H1 (cell line): Measurements from ENCODE around the gene CARD11. TPM values are rescaled to one million over a fixed set of nuclear protein-coding genes. Genes with fewer than 3 reads are reported as not detected.

Source experiments
- CTCF ChIA-PET: fragments of 300-600 bp; sonication (Branson Sonifier 250); formaldehyde crosslinking; loops from one replicate; lab custom pipeline; 2021; ENCODE audit not compliant: partially characterized antibody; lab: Charles Lee
- POLR2A ChIA-PET: fragments of 300-600 bp; sonication (Branson Sonifier 250); formaldehyde crosslinking; loops from one replicate; lab custom pipeline; 2021; ENCODE audit warnings: inconsistent platforms; ENCODE audit not compliant: partially characterized antibody; lab: Charles Lee
- DNase-seq, 2 experiments: peaks; one replicate each; pipeline versions ENCODE4 v3.0.0 to v3.0.0-alpha.2; 2010 to 2022; ENCODE audit warnings: low spot score in 2 of 2, low read depth in 1 of 2, mixed read lengths in 1 of 2
- FAIRE-seq: peaks from 2 replicates; lab custom pipeline; 2011; peaks lifted over from hg19 to GRCh38; lab: Jason Lieb, UNC
- H2AFZ ChIP-seq: 2 replicates; pipeline ENCODE4 v1.8.1; 2012; ENCODE audit warnings: low read length, inconsistent platforms
- H2AK5ac ChIP-seq: 2 replicates; pipeline ENCODE4 v1.6.1; 2013; ENCODE audit warnings: low read depth, low read length
- H2BK120ac ChIP-seq: replicated peaks from 2 replicates; pipeline ENCODE3; 2013; ENCODE audit warnings: low read depth, low read length, inconsistent platforms
- H2BK12ac ChIP-seq: 2 replicates; pipeline ENCODE4 v1.6.1; 2013; ENCODE audit warnings: low read depth, low read length
- H2BK15ac ChIP-seq: 2 replicates; pipeline ENCODE4 v1.6.1; 2013; ENCODE audit warnings: low read length
- H2BK20ac ChIP-seq: 2 replicates; pipeline ENCODE4 v1.6.1; 2013; ENCODE audit warnings: low read length
- H2BK5ac ChIP-seq: 2 replicates; pipeline ENCODE4 v1.6.1; 2013; ENCODE audit warnings: low read depth, low read length
- H3K14ac ChIP-seq: 2 replicates; pipeline ENCODE4 v1.6.1; 2013; ENCODE audit warnings: inconsistent platforms; ENCODE audit not compliant: insufficient read length
- H3K18ac ChIP-seq: 2 replicates; pipeline ENCODE4 v1.6.1; 2013; ENCODE audit warnings: low read length; ENCODE audit errors: extremely low read depth
- H3K23ac ChIP-seq: 2 replicates; pipeline ENCODE4 v1.6.1; 2013; ENCODE audit warnings: inconsistent platforms; ENCODE audit not compliant: insufficient read length
- H3K23me2 ChIP-seq: 2 replicates; pipeline ENCODE4 v1.6.1; 2013; ENCODE audit warnings: low read depth, low read length
- H3K27ac ChIP-seq: 2 replicates; pipeline ENCODE4 v1.6.1; 2011; ENCODE audit warnings: low read depth, low read length, inconsistent platforms
- H3K27me3 ChIP-seq, 4 experiments: replicated peaks in 1 of 4; 1 replicate in 1 of 4; 2 replicates in 3 of 4; pipeline versions ENCODE4 v1.6.1 to v1.8.1; 2011 to 2013; ENCODE audit warnings: low read length in 3 of 4, mild to moderate bottlenecking in 3 of 4, inconsistent platforms in 2 of 4, mixed read lengths in 2 of 4, moderate library complexity in 1 of 4; ENCODE audit not compliant: control insufficient read depth in 3 of 4, insufficient read depth in 3 of 4; ENCODE audit errors: extremely low read depth in 1 of 4
- H3K36me3 ChIP-seq, 4 experiments: 2 replicates each; pipeline versions ENCODE4 v1.6.1 to v1.8.1; 2011 to 2013; ENCODE audit warnings: mild to moderate bottlenecking in 4 of 4, low read length in 3 of 4, moderate library complexity in 2 of 4, control low read depth in 1 of 4, inconsistent platforms in 1 of 4; ENCODE audit not compliant: insufficient read depth in 4 of 4, control insufficient read depth in 2 of 4
- H3K4ac ChIP-seq: replicated peaks from 2 replicates; pipeline ENCODE3; 2013; ENCODE audit warnings: low read length, low read depth, mixed read lengths, inconsistent platforms; ENCODE audit not compliant: insufficient read length
- H3K4me1 ChIP-seq, 4 experiments: replicated peaks in 1 of 4; 1 replicate in 1 of 4; 2 replicates in 3 of 4; pipeline versions ENCODE4 v1.6.1 to v1.8.1; 2011 to 2013; ENCODE audit warnings: low read length in 3 of 4, inconsistent platforms in 2 of 4, mixed read lengths in 1 of 4; ENCODE audit not compliant: insufficient read depth in 4 of 4, control insufficient read depth in 3 of 4
- H3K4me2 ChIP-seq, 2 experiments: 2 replicates each; pipeline versions ENCODE4 v1.6.1 to v1.8.1; 2011 to 2013; ENCODE audit warnings: low read depth in 2 of 2, low read length in 2 of 2, control low read depth in 1 of 2, inconsistent platforms in 1 of 2, mild to moderate bottlenecking in 1 of 2; ENCODE audit not compliant: insufficient read depth in 1 of 2
- H3K4me3 ChIP-seq, 4 experiments: fragments of 200-600, 300-600 bp in 1 of 4; sonication (generic), shearing (Covaris generic), sonication (Bioruptor Twin) in 1 of 4; 2 replicates each; pipeline versions ENCODE4 v1.5.1 to v1.8.1; 2011 to 2016; ENCODE audit warnings: low read length in 4 of 4, low read depth in 3 of 4, control low read depth in 2 of 4, inconsistent platforms in 2 of 4, mild to moderate bottlenecking in 2 of 4, mixed read lengths in 1 of 4, moderate library complexity in 1 of 4; ENCODE audit not compliant: insufficient read depth in 2 of 4; ENCODE audit errors: extremely low read depth in 1 of 4
- H3K56ac ChIP-seq: replicated peaks from 2 replicates; pipeline ENCODE3; 2013; ENCODE audit warnings: low read depth, mild to moderate bottlenecking, mixed read lengths, low read length, inconsistent platforms; ENCODE audit not compliant: insufficient read length
- H3K79me1 ChIP-seq: 2 replicates; pipeline ENCODE4 v1.6.1; 2013; ENCODE audit warnings: low read depth, low read length, control low read depth
- H3K79me2 ChIP-seq, 2 experiments: 2 replicates each; pipeline versions ENCODE4 v1.6.1 to v1.8.1; 2012 to 2013; ENCODE audit warnings: low read length in 2 of 2, mild to moderate bottlenecking in 2 of 2, inconsistent platforms in 1 of 2; ENCODE audit not compliant: insufficient read depth in 2 of 2, control insufficient read depth in 1 of 2
- H3K9ac ChIP-seq, 4 experiments: replicated peaks in 1 of 4; 1 replicate in 1 of 4; 2 replicates in 3 of 4; pipeline versions ENCODE4 v1.6.1 to v1.8.1; 2011 to 2013; ENCODE audit warnings: low read depth in 3 of 4, low read length in 3 of 4, control low read depth in 2 of 4, mild to moderate bottlenecking in 2 of 4, moderate library complexity in 2 of 4, inconsistent platforms in 1 of 4; ENCODE audit errors: extremely low read depth in 1 of 4
- H3K9me3 ChIP-seq, 2 experiments: 2 replicates each; pipeline versions ENCODE4 v1.6.1 to v1.8.1; 2012 to 2013; ENCODE audit warnings: mild to moderate bottlenecking in 2 of 2, moderate library complexity in 2 of 2, control low read depth in 1 of 2, inconsistent platforms in 1 of 2, low read depth in 1 of 2, low read length in 1 of 2, mixed read lengths in 1 of 2; ENCODE audit not compliant: insufficient read depth in 2 of 2
- H4K20me1 ChIP-seq, 2 experiments: replicated peaks in 1 of 2; 2 replicates each; pipeline versions ENCODE3 to v1.8.1; 2011 to 2013; ENCODE audit warnings: inconsistent platforms in 2 of 2, low read length in 2 of 2, mild to moderate bottlenecking in 1 of 2; ENCODE audit not compliant: insufficient read depth in 2 of 2, control insufficient read depth in 1 of 2
- H4K5ac ChIP-seq: 2 replicates; pipeline ENCODE4 v1.6.1; 2013; ENCODE audit warnings: low read length, low read depth, mixed read lengths, inconsistent platforms; ENCODE audit not compliant: insufficient read length
- H4K8ac ChIP-seq: 2 replicates; pipeline ENCODE4 v1.8.0; 2013; ENCODE audit warnings: mild to moderate bottlenecking, moderate library complexity, low read length, inconsistent platforms; ENCODE audit not compliant: insufficient read depth; ENCODE audit errors: extremely low read depth
- H4K91ac ChIP-seq: replicated peaks from 2 replicates; pipeline ENCODE3; 2013; ENCODE audit warnings: low read length, mixed read lengths, inconsistent platforms; ENCODE audit not compliant: insufficient read length
- SRF ChIP-seq: IDR thresholded peaks from 2 replicates; pipeline ENCODE4 v1.6.1; 2011; ENCODE audit warnings: mild to moderate bottlenecking, low read depth, low read length, moderate library complexity
- WGBS, 2 experiments: shearing (Covaris generic) in 1 of 2; methylation state at CpG; one replicate each; pipeline versions ENCODE4 v1.1.6 to v1.1.7; 2013 to 2015; ENCODE audit warnings: low lambda C conversion rate in 2 of 2, mixed read lengths in 2 of 2, inconsistent platforms in 1 of 2, low coverage in 1 of 2, missing lambda C conversion rate in 1 of 2; ENCODE audit not compliant: insufficient replicate concordance in 2 of 2, insufficient coverage in 1 of 2, insufficient read length in 1 of 2; ENCODE audit errors: extremely low coverage in 1 of 2, missing lambda C conversion rate in 1 of 2; 5-methylcytosine and 5-hydroxymethylcytosine counted together
- polyA plus RNA-seq, 7 experiments: library from polyadenylated mRNA; depleted of rRNA in 3 of 7; stranded (reverse) in 5 of 7; unstranded in 2 of 7; fragments of >200 nt in 5 of 7; fragments of 200-250 nt in 2 of 7; gene quantifications; 1 replicate in 5 of 7; 2 replicates in 1 of 7; 4 replicates in 1 of 7; pipeline versions ENCODE4 v1.2.1 to v1.2.3, GENCODE V29; 2011 to 2013; ENCODE audit warnings: missing spikeins in 2 of 7, mixed read lengths in 2 of 7
- total RNA-seq: library from RNA; stranded (reverse); fragmentation: NEBNext Ultra II Directional; extraction: Animal tissue kit (Norgen Biotek cat#: 25700); gene quantifications from 2 replicates; pipeline ENCODE4 v1.2.1, GENCODE V29; 2021

CARD11 gene
- total and polyA plus RNA-seq, 2 of the 8 experiments (the other 6 are each of a cell fraction or from before 2014, with no cell fraction given), result 12.6 to 29.8 TPM

DNA sequence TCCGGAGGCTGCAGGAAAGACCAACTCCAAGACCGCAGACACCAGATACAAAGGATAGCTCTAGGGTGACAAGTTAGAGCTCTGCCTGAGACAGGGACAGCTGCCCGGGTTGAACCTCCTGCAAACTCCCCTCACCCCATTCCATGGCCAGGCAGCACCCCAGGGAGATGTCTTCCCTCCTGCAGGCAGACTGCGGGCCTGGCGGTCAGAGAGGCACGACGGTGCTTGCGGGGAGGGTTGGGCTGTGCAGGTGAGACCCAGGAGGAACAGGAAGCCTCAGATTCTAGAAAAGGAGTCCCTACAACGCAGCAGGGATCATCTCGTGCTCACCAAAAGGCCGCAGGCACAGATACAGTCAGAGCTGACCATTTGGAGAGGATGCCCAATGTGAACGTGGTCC, 34.6 kb downstream of the CARD11 start:
- no peak for FAIRE-seq
- WGBS, 2 experiments, result 90% methylated on average over 12 of the region's 12 CpGs; no CpG with 5 or more reads in 1 of the 2 experiments
- POLR2A ChIA-PET, result no interaction called here

More for the DNA sequence above, 34.6 kb downstream of the CARD11 start:
- no peak overlapping the region for H3K9ac ChIP-seq
- H3K79me1 ChIP-seq, result no peaks in the 10 kb centered on the region; the same call in 1 of the 2 replicates
- no peak overlapping the region for H3K56ac ChIP-seq
- no peaks in the 10 kb centered on the region for H3K4me1 ChIP-seq
- TF ChIP-seq SRF, result no peak
- H3K79me2 ChIP-seq, result no peaks in the 10 kb centered on the region
- CTCF ChIA-PET, result no interaction called here
- no peak overlapping the region for H2AK5ac ChIP-seq
- no peak overlapping the region for H4K5ac ChIP-seq
- no peak overlapping the region for H2BK12ac ChIP-seq
- H3K27me3 ChIP-seq, result no peaks in the 10 kb centered on the region
- H3K14ac ChIP-seq, result no peak overlapping the region
- H4K8ac ChIP-seq, result no peak overlapping the region; the same call in none of the 2 replicates
- H2BK120ac ChIP-seq, result no peak overlapping the region
- no peaks in the 10 kb centered on the region; the same call in 1 of the 2 replicates for H3K23me2 ChIP-seq
- no peaks in the 10 kb centered on the region for H3K36me3 ChIP-seq
- H2AFZ ChIP-seq, result no peak overlapping the region
- no peak overlapping the region for H3K18ac ChIP-seq
- H3K4ac ChIP-seq, result no peak overlapping the region
- H4K20me1 ChIP-seq, result no peaks in the 10 kb centered on the region
- no peak overlapping the region for H2BK5ac ChIP-seq
- H3K4me2 ChIP-seq, result no peak overlapping the region
- no peaks in the 10 kb centered on the region for H3K9me3 ChIP-seq
- no peak overlapping the region for H3K27ac ChIP-seq
- H2BK15ac ChIP-seq, result no peak overlapping the region
- no peak overlapping the region for H3K23ac ChIP-seq
- no peak for DNase-seq
- H2BK20ac ChIP-seq, result no peak overlapping the region
- H4K91ac ChIP-seq, result no peak overlapping the region
- no peak overlapping the region for H3K4me3 ChIP-seq
